Stimulated activated CD8-positive, alpha-beta memory T cell treated with anti-CD3 and anti-CD28 coated beads, Interleukin-4, amount 100 ng/mL, for 24 hours (primary cell): ENCODE data around the gene COMP.

Source experiments
- DNase-seq: peaks from one replicate; pipeline ENCODE4 v3.0.0-alpha.2; 2020; ENCODE audit warnings: low read depth

Gene COMP

GRCh38 chr19:18803550-18804138 is 12.5 kb upstream of the COMP start:
- no peak for DNase-seq

GRCh38 chr19:18802354-18802753 is 11.2 kb upstream of the COMP start:
- no peak for DNase-seq

GRCh38 chr19:18800636-18801035 is 9.5 kb upstream of the COMP start:
- DNase-seq = no peak

GRCh38 chr19:18800079-18800478 is 9.0 kb upstream of the COMP start:
- no peak for DNase-seq

- DNase-seq = no peak
These were observed 8.4 kb upstream of the COMP start for GRCh38 chr19:18799389-18799970.

GRCh38 chr19:18798384-18799352 is 7.6 kb upstream of the COMP start:
- DNase-seq = no peak

GRCh38 chr19:18796239-18796638 is 5.1 kb upstream of the COMP start:
- DNase-seq = no peak

GRCh38 chr19:18795540-18795939 is 4.4 kb upstream of the COMP start:
- DNase-seq = no peak

GRCh38 chr19:18794692-18795091 is 3.6 kb upstream of the COMP start:
- no peak for DNase-seq

GRCh38 chr19:18794029-18794313 is 2.9 kb upstream of the COMP start:
- no peak for DNase-seq

GRCh38 chr19:18793144-18794028 is 2.3 kb upstream of the COMP start:
- DNase-seq = no peak

GRCh38 chr19:18792661-18793060 is 1.6 kb upstream of the COMP start:
- no peak for DNase-seq

- DNase-seq = no peak
These were observed 192 bp upstream of the COMP start for GRCh38 chr19:18791315-18791678.

- peak; percentile 19 for DNase-seq
These were observed 1.1 kb downstream of the COMP start for GRCh38 chr19:18789883-18790565.

- DNase-seq = no peak
These were observed 1.7 kb downstream of the COMP start for GRCh38 chr19:18789422-18789869.

- no peak for DNase-seq
These were observed 2.3 kb downstream of the COMP start for GRCh38 chr19:18788529-18789421.

GRCh38 chr19:18785179-18786124 is 5.7 kb downstream of the COMP start:
- DNase-seq = peak; percentile 55

- no peak for DNase-seq
These were observed 6.4 kb downstream of the COMP start for GRCh38 chr19:18784786-18785120.

GRCh38 chr19:18783958-18784785 is 6.9 kb downstream of the COMP start:
- DNase-seq = no peak
